ENCODE data around the gene ARSG. TPM values are rescaled to one million over a fixed set of nuclear protein-coding genes. Genes with fewer than 3 reads are reported as not detected.

Gene ARSG
- total and polyA plus RNA-seq, 2 of the 13 experiments (the other 11 are each of a cell fraction or from before 2014, with no cell fraction given): 3.7 to 15.2 TPM

DNA sequence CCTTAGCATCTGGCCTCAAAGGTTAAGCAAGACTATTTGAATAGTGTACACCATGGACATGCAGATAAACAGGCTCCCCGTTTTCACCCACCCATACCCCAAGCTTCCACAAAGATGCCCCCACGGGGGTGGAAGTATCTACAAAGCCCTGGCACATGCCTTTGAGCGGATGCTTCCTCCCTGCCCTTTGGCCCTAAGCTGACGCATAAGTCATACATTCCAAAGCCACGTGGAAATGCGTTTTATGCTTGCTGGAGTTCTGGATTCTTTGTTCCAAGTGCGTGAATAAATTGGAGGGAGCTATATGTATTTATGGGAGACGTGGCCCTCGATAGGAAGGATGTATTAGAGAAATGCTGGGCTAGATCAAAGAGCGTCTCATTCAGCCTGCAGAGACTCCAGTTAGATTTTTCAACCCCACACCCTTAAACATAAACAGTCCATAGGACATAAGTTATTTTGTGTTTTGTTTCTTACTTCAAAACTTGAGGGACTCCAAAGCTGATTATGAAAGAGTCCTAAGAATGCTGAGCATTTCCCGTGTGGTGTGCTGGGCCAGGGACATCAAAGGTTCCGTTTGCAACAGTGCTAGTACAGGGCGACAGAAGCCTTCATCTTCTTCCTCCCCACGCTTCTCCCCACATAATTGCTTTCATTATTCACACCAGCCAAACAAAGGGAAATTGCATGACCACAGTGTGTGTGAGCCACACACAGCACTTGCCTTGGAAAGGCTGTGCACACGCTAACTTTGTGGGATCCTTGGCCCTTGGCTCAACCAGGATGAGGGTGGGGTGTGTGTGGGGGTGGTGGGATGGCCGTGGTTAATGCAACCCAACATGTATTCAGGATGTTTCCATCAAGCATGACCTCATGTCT is 92.4 kb downstream of the ARSG start (continued):
- peak; percentile 100 for TF ChIP-seq TBX2 (CRISPR knock-in tag; IDR thresholded peaks at IDR 0.05; ENCODE audit: borderline replicate concordance)
- peak; percentile 43; the same call in 1 of the 2 replicates for TF ChIP-seq ZNF160 (CRISPR knock-in tag; IDR thresholded peaks at IDR 0.05)
- TF ChIP-seq, protein P1, sequence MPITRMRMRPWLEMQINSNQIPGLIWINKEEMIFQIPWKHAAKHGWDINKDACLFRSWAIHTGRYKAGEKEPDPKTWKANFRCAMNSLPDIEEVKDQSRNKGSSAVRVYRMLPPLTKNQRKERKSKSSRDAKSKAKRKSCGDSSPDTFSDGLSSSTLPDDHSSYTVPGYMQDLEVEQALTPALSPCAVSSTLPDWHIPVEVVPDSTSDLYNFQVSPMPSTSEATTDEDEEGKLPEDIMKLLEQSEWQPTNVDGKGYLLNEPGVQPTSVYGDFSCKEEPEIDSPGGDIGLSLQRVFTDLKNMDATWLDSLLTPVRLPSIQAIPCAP (CRISPR knock-in tag; IDR thresholded peaks at IDR 0.05; ENCODE audit: low read depth): peak; percentile 57; the same call in 1 of the 2 replicates
- peak; percentile 95 for TF ChIP-seq ERF (CRISPR knock-in tag; IDR thresholded peaks at IDR 0.05)
- TF ChIP-seq, protein P2, sequence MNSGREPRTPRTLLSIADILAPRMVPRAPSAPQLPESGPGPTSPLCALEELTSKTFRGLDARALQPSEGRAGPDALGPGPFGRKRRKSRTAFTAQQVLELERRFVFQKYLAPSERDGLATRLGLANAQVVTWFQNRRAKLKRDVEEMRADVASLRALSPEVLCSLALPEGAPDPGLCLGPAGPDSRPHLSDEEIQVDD (CRISPR knock-in tag; IDR thresholded peaks at IDR 0.05; ENCODE audit: borderline replicate concordance): no peak; the same call in 1 of the 2 replicates
- TF ChIP-seq ZNF670 (CRISPR knock-in tag; IDR thresholded peaks at IDR 0.05; ENCODE audit: borderline replicate concordance): peak; percentile 85; the same call in 1 of the 2 replicates
- TF ChIP-seq ZNF263 (CRISPR knock-in tag; IDR thresholded peaks at IDR 0.05): peak; percentile 6
- no peak; the same call in 1 of the 2 replicates for TF ChIP-seq ZNF841 (CRISPR knock-in tag; IDR thresholded peaks at IDR 0.05; ENCODE audit: borderline replicate concordance)
- peak; percentile 95 to 96 for TF ChIP-seq NR2F1 (CRISPR knock-in tag; IDR thresholded peaks at IDR 0.05)
- TF ChIP-seq YEATS2 (CRISPR knock-in tag; IDR thresholded peaks at IDR 0.05; ENCODE audit: borderline replicate concordance): no peak
- no peak for TF ChIP-seq ZFP36L2 (CRISPR knock-in tag; IDR thresholded peaks at IDR 0.05)
- peak; percentile 40; the same call in 1 of the 2 replicates for TF ChIP-seq CHD2 (IDR thresholded peaks at IDR 0.05; ENCODE audit: low read depth, low read length)
- TF ChIP-seq ZFP82 (CRISPR knock-in tag; IDR thresholded peaks at IDR 0.05; ENCODE audit: borderline replicate concordance): no peak
- TF ChIP-seq FOSL2 (CRISPR knock-in tag; IDR thresholded peaks at IDR 0.05): peak; percentile 94
- TF ChIP-seq ZNF672 (CRISPR knock-in tag; IDR thresholded peaks at IDR 0.05): no peak; the same call in 1 of the 2 replicates
- TF ChIP-seq HOXA3 (CRISPR knock-in tag; IDR thresholded peaks at IDR 0.05): peak; percentile 82
- peak; percentile 41 to 96; a peak in 2 of 4 replicates for TF ChIP-seq KLF16 (CRISPR knock-in tag; IDR thresholded peaks at IDR 0.05)
- peak; percentile 47 for TF ChIP-seq ZNF614 (CRISPR knock-in tag; IDR thresholded peaks at IDR 0.05; ENCODE audit: borderline replicate concordance)
- TF ChIP-seq, protein P3, sequence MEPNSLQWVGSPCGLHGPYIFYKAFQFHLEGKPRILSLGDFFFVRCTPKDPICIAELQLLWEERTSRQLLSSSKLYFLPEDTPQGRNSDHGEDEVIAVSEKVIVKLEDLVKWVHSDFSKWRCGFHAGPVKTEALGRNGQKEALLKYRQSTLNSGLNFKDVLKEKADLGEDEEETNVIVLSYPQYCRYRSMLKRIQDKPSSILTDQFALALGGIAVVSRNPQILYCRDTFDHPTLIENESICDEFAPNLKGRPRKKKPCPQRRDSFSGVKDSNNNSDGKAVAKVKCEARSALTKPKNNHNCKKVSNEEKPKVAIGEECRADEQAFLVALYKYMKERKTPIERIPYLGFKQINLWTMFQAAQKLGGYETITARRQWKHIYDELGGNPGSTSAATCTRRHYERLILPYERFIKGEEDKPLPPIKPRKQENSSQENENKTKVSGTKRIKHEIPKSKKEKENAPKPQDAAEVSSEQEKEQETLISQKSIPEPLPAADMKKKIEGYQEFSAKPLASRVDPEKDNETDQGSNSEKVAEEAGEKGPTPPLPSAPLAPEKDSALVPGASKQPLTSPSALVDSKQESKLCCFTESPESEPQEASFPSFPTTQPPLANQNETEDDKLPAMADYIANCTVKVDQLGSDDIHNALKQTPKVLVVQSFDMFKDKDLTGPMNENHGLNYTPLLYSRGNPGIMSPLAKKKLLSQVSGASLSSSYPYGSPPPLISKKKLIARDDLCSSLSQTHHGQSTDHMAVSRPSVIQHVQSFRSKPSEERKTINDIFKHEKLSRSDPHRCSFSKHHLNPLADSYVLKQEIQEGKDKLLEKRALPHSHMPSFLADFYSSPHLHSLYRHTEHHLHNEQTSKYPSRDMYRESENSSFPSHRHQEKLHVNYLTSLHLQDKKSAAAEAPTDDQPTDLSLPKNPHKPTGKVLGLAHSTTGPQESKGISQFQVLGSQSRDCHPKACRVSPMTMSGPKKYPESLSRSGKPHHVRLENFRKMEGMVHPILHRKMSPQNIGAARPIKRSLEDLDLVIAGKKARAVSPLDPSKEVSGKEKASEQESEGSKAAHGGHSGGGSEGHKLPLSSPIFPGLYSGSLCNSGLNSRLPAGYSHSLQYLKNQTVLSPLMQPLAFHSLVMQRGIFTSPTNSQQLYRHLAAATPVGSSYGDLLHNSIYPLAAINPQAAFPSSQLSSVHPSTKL (CRISPR knock-in tag; IDR thresholded peaks at IDR 0.05): peak; percentile 90
- TF ChIP-seq, protein P4, sequence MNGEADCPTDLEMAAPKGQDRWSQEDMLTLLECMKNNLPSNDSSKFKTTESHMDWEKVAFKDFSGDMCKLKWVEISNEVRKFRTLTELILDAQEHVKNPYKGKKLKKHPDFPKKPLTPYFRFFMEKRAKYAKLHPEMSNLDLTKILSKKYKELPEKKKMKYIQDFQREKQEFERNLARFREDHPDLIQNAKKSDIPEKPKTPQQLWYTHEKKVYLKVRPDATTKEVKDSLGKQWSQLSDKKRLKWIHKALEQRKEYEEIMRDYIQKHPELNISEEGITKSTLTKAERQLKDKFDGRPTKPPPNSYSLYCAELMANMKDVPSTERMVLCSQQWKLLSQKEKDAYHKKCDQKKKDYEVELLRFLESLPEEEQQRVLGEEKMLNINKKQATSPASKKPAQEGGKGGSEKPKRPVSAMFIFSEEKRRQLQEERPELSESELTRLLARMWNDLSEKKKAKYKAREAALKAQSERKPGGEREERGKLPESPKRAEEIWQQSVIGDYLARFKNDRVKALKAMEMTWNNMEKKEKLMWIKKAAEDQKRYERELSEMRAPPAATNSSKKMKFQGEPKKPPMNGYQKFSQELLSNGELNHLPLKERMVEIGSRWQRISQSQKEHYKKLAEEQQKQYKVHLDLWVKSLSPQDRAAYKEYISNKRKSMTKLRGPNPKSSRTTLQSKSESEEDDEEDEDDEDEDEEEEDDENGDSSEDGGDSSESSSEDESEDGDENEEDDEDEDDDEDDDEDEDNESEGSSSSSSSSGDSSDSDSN (CRISPR knock-in tag; IDR thresholded peaks at IDR 0.05): peak; percentile 44; the same call in 1 of the 2 replicates
- TF ChIP-seq TCF12 (IDR thresholded peaks at IDR 0.05): no peak
- peak; percentile 86 for TF ChIP-seq TCF12 (CRISPR knock-in tag; IDR thresholded peaks at IDR 0.05)
